NCI-H2171 treated with DMSO at 0.1 percent for 48 hours (cell line): Measurements from ENCODE around the gene HLA-DQB2.
"Not testable (repeated sequence)": the region's sequence is repeated elsewhere in the genome, so short reads cannot be mapped to it uniquely, and the experiment has no call there.

Source experiments
- DNase-seq: peaks from one replicate; lab custom pipeline; 2025; lab: John Stamatoyannopoulos, UW

Gene HLA-DQB2

DNA sequence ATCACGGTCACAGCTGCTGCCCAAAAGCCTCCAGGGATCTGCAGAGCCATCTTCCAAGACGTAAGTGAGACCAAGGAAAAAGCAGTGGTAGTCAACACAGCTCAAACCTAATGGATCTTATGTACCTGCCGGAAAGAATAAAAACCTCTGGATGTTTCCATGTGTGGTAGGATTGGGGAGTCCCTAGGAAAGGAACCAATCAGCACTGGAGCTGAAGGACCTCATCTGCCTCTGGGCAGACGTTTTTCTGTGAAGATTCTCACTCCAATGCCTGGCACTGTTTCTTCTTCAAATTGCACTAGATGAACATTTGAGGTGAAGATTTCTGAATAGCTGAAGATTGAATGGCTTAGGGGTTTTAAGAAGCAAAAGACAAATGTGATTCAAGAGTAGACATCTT lies at the start of gene HLA-DQB2:
Gene HLA-DQB2, minus strand, starts transcription at position 112 of the 400 bp plus-strand sequence. Its CDS starts 62 bp downstream, at position 50.
- no peak for DNase-seq

DNA sequence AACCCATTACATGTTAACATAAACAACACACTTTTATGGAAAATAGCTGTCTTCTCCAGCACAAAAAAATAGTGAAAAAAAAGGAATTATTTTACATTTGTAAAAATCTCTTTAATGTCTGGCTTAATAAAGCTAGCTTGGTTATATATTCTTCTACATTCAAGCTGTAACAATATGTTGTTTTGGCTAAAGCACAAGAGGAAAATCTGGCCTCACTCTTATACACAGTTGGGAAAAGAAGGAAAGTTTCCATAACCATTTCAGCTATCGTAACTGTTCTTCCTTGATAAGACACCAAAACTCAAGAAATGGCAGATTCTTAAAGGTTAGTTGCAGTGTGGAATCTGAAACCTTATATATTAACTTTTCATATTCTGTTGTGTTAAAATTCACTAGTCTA lies 45.8 kb upstream of the HLA-DQB2 start:
- no peak for DNase-seq

DNA sequence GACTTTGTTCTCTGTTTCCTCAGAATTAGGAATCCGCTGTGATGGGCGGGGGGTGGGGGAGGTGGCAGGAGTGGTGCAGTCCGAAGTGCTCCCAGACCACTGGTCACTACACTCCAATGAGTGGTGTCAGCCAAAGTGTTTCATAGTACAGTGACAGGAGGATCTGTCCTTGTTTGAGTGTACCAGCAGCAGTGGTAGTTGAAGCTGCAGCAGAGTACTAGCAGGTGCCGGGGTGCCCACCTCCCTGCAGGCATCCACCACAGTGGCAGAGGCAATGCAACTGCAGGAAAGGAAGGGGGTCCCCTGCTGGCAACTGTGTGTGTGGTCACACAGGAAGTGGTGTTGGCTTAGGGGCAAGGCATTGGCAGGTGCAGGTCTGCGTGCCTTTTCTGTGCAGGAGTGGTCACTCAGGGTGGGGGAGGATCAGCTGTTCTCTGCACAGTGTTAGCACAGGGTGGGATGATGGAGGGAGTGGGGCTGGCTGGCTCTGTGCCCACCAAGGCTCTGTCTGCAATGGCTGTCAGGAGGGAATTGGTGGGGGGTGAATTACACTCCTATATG lies 43.8 kb upstream of the HLA-DQB2 start:
- DNase-seq: no peak

DNA sequence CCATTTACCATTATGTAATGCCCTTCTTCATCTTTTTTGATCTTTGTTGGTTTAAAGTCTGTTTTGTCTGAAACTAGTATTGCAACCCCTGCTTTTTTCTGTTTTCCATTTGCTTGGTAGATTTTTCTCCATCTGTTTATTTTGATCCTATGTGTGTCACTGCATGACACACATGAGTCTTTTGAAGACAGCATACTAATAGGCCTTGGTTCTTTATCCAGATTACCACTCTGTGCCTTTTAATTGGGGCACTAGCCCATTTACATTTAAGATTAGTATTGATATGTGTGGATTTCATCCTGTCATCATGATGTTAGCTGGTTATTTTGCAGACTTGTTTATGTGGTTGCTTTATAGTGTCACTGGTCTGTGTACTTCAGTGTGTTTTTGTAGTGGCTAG lies 42.1 kb upstream of the HLA-DQB2 start:
- DNase-seq: not testable (repeated sequence)

DNA sequence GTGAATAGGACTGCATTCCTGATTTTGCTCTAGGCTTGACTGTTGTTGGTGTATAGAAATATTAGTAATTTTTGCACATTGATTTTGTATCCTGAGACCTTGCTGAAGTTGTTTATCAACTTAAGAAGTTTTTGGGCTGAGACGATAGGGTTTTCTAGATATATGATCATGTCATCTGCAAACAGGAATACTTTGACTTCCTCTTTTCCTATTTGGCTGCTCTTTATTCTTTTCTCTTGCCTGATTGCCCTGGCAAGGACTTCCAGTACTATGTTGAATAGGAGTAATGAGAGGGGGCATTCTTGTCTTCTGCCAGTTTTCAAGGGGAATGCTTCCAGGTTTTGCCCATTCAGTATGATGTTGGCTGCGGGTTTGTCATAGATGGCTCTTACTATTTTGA lies 40.1 kb upstream of the HLA-DQB2 start:
- no peak for DNase-seq

DNA sequence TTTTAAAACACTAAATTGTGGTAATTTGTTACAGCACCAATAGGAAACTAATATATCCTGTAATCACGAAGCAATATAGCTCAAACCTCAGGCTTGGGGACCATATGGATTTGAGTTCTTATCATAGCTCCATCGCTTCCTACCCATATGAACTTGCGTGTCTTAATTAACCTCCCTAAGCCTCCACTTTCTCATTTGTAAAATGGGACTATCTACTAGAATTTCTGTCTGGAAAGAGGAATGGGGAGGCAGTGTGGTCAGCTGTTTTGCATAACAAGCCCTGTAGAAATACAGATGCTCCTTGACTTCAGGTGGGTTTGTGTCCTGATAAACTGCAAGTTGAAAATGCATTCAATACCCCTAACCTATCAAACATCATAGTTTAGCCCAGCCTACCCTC lies 36.4 kb upstream of the HLA-DQB2 start:
- no peak for DNase-seq

DNA sequence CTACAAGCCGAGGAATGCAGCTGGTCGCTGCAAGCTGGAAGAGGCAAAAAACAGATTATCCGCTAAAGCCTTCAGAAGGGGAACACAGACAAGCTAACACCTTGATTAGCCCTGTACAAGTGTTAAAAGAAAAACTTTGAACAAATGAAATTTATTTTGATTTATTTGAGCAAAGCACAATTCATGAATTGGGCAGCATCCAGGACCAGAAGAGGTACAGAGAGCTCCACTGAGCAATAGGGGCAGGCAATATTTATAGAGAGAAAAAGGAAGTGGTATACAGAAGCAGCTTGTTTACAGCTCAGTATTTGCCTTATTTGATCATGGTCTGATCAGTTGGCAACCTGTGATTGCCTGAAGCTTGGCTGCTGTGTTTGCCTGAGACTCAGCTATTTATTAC lies 35.8 kb upstream of the HLA-DQB2 start:
- DNase-seq: no peak

DNA sequence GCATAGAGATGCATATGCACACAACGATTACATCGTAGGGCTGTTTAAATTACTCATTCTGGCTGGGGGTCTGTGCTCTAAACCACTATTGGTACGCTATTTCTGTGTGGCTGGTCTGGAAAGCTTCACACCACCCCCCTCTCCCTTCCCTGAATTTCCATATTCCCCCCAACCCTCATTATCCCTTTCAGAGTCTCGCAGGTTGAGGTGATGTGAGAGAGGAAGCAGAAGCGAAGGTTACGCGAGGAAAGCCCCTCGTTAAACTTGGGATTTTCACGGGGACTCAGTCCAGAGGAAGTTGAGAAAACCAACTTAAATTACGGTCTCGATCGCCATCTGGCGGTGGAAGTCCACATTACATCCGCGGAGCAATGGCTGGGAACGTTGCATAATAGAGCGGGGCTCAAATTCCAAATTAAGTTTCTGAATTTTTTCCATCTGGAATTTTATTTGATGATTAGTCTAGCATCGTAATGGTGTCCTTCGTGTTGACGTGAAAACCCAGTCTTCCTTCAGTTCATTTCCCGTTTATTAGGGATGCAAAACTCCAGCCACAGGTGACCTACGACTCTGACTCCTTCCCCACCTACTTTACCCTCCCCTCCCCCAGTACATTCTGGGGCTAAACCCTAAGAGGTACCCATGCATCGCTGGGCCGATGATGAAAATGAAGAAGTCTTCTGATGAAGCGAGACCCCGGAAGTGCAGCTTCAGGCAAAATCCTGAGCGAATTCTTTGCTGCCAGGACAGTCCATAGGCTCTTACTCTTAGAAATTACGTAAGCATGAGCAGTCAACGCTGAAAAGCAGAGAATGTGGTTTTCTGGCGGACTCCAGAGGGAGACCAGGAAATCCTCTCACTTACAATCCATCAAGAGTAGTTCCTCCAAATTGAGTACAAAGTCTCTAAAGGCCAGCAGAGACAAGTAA lies 33.8 kb upstream of the HLA-DQB2 start:
- peak; percentile 33 for DNase-seq

DNA sequence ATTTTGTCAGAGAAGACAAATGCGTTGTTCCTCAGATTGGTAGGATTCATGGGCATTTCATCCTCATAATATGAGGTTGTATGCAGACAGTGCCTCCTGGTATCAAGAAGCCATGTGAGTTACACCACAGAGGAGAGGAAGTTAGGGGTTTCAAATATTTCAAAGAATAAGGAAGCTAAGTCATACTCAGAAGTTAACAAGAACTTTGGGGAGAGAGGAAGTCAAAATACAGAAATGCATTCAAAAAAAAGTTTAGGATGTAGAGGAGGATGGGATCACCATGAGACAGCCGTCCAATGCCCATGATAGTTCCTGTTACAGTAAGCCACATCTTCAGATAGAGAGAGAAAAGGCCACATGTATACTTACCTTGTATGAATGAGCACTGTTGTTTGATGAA lies 31.2 kb upstream of the HLA-DQB2 start:
- no peak for DNase-seq

DNA sequence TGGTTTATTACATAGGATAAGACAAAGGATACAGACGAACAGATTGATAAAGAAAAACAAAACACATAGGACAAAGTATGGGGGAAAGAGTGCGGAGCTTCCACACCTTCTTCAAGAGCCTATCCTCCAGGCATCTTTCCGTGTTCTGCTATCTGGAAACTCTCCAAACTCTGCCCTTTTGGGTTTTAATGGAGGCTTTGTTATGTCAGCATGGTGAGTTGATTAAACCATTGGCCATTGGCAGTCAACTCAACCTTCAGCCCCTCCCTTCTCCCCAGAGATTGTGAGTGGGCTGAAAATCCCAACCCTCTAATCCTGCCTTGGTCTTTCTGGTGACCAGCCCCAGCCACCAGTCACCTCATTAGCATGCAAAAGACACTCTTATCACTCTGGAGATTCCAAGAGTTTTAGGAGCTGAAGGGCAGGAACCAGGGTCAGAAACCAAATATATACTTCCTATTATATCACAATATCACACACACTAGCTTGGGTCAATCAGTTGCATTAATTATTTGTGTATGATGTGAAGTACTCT lies 29.6 kb upstream of the HLA-DQB2 start:
- no peak for DNase-seq

DNA sequence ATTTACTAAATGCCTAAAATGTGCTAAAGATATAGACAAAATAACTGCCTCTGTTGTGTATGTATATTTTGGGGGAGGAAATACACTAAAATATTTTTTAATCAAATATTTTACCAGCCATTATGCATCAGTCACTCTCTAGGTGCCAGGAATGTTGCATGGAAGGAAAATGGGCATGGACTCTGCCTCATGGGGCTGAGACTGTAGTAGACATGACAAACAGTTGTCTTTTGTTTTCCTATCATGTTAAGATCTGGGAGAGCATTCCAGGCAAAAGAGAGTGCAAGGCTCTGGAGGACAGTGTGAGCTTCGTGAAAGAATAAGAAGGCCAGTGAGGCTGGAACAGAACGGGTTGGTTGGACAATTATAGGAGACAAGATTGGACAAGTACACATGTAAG lies 27.0 kb upstream of the HLA-DQB2 start:
- no peak for DNase-seq

DNA sequence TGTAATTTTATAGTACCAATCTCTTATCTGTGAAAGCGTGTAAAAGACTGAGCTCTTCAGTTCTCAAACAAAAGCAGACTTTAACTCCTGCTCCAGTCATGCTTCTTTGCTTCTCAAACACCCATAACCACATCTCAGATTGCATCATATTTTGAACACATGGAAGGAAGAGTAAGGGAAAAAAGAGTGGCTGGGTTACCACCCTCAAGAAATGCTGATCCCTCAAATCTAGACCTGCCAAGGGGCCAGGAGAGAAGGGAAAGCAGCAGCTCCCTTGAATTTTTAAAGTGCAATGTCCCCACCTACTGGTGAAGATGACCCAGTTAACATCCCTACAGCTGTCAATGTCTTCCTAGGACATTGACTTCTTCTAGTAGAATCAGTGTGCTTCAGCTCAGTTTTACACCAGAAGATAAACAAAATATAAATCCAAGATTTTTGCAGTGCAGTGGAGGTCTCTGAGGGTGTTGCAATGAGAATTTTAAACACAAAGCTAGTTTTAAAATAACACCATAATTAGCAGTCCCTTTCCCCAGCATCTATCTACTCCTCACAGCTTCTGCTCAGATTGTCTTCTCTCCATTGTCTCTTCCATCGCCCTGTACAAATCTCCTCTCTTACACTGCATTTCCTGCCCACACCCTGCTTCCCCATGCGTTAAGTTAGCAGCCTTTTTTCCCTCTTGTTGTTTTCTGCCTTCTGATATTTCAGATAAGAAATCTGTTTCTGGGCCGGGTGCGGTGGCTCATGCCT lies 22.6 kb upstream of the HLA-DQB2 start:
- DNase-seq: peak; percentile 49

DNA sequence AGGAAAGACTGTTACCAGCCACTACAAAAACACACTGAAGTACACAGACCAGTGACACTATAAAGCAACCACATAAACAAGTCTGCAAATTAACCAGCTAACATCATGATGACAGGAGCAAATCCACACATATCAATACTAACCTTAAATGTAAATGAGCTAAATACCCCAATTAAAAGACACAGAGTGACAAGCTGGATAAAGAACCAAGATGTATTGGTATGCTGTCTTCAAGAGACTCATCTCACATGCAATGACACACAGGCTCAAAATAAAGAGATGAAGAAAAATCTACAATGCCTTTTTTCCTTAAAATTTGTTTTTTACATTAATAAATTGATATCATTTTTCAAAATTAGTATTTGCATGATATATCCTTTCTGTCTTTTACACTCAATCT lies 19.6 kb upstream of the HLA-DQB2 start:
- not testable (repeated sequence) for DNase-seq

DNA sequence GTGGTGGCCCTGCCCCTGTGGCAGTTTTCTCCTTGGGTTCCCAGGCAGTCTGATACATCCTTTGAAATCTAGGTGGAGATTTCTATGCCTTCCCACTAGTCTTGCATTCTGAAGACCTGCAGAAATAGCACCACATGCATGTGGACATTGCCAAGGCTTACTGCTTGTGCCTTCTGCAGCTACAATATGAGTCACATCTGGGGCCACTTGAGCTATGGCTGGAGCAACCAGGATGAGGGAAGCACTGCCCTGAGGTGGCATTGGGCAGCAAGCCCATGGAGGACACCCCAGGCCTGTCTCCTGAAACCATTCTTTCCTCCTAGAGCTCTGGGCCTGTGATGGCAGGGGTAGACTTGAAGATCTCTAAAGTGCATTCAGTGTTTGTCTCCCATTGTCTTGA lies 15.7 kb upstream of the HLA-DQB2 start:
- no peak for DNase-seq

DNA sequence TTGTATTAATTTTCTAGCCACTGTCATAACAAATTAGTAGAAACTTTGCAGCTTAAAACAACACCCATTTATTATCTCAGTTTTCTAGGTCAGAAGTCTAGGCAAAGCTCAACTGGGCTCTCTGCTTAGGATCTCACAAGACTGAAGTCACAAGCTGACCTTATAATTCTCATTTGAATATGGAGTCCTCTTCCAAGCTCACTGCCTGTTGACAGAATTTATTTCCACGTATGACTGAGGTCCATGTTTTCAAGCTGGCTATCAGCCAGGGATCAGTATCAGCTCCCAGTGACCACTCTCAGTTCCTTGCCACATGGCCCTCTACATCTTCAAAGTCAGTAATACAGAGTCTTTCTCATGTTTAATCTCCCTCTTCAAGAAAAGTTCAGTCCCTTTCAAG lies 11.7 kb upstream of the HLA-DQB2 start:
- no peak for DNase-seq

DNA sequence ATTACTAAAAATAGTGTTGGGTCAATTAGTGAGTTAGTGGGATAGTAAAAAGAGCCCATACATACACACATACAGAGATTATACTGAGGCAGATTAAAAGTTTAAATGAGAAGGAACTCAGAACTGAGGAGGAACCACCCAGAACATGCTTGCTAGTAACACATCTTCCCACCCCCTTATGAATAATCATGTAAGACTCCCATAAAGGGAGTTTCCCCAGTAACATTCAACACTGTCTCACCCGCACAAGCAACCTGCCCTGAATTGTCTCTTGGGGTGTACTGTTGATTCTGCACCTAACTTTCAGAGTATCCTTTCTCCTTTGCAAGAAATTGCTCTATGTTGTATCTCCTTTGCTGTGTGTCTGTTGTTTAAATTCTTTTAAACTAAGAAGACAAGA lies 11.1 kb upstream of the HLA-DQB2 start:
- no peak for DNase-seq

DNA sequence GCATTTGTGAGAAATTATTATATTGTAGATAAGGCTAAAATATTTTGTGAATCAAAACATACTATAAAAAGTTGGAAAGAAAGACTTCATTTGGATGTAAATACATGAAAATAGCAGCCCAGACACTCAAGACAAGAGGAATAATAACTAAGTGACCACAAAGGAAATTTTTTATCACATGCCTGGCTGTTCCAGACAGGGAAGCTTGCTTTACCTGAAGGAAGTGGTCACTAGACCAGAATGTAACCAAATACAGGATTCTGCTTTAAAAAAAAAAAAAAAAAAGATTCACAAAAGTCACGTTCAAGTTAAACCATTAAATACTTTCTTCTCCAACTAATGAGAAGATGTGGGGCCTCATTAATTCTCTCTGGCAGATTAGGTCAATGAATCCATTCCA lies 9.3 kb upstream of the HLA-DQB2 start:
- DNase-seq: no peak

DNA sequence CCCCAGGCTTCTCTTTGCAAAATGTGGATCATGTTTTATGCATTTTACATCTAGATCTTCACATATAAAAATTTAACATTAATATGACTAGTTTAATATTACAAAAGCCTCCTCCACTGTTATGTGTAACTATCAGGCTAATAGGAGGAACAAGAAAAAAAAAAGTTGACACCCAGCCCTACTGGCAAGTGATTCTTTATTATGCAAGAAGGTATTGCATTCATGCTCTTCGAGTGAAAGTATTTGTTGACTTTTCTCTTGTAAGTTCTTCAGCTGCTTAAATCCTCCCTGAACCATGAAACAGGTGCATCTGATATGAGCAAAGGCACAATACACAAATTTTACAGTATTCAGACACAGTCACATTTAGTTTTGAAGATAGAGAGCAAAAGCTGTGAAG lies 716 bp upstream of the HLA-DQB2 start:
- DNase-seq: no peak

DNA sequence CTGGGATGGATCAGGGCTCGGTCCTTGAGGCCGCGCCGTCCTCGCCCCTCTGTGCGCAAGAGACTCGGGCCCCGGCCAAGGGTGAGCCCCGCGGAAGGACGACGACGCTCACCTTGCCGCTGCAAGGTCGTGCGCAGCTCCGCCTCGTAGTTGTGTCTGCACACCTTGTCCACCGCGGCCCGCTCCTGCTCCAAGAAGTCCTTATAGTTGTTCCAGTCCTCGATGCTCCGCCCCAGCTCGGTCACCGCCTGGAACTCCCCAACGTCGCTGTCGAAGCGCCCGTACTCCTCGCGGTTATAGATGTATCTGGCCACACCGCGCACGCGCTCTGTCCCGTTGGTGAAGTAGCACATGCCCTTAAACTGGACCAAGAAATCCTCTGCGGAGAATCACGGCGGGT lies 1.8 kb downstream of the HLA-DQB2 start:
- DNase-seq: no peak

DNA sequence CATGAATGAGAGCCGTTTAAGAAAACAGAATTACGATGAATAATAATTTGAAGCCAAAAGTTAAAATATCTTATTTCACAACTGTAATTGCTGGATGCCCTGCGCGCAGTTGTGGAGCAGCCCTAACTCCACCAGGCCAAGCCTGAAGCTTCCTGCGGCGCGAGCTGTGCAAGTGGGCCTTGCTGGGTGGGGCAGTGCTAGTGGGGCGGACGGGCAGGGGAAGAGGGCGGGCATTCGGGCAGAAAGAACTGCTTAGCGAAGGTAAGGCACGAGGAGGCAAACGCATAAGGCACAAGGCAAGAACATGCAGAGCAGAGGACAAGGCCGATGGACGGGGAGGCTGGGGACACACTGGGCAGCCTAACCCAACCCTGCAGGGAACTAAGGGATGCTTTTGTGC lies 2.3 kb downstream of the HLA-DQB2 start:
- no peak for DNase-seq

DNA sequence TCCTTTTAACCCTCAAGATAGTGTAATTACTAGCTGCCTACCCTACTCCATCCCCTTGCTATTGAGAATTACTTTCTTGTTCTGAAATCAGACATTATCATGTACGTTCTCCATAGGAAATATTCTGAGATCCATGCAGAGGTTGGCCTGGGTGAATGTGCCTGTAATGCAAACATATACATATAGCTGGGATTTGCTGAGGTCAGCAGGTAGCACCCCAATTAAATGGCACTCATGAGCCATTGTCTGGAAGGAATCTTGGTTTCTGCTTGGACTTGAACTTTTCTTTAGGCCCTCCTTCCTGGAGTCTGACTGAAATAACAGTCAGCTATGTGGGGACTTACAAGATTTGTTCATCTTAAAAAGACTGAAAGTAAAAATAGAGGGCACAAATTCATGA lies 3.7 kb downstream of the HLA-DQB2 start:
- DNase-seq: no peak

DNA sequence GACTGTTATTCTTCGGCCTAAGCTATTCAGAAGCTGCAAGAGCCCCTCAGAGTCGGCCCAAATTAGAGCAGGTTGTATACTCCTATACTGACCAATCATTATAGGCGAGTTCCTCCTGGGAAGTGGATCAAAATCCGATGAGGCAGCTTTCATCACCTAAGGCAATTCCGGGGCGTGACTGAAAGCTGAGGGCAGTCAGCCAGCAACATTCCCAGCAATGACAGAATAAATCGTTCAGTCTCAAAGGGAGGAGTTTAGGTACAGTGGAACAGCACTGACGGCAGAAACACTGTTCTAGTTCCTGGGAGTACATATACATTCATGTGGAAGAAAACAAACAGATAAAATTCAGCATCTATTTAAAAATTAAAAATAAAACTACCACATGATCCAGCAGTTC lies 10.8 kb downstream of the HLA-DQB2 start:
- no peak for DNase-seq

DNA sequence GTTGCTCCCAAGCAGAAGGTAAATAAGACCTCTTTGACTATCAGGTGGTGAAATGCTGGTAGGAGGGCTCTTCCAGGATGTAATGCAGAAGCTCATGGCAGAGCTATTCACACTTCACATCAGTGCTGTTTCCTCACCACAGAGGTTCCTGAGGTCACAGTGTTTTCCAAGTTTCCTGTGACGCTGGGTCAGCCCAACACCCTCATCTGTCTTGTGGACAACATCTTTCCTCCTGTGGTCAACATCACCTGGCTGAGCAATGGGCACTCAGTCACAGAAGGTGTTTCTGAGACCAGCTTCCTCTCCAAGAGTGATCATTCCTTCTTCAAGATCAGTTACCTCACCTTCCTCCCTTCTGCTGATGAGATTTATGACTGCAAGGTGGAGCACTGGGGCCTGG lies 17.7 kb downstream of the HLA-DQB2 start:
- not testable (repeated sequence) for DNase-seq
